HG03520 (cell line): ENCODE results near the gene FAM20C.

Experiments used
- ATAC-seq: cut with Tn5 transposase; IDR thresholded peaks from one replicate; pipeline ENCODE4 v1.9.1; 2021; ENCODE audit warnings: mild to moderate bottlenecking, moderate library complexity; ENCODE audit not compliant: unreplicated experiment

FAM20C gene

DNA sequence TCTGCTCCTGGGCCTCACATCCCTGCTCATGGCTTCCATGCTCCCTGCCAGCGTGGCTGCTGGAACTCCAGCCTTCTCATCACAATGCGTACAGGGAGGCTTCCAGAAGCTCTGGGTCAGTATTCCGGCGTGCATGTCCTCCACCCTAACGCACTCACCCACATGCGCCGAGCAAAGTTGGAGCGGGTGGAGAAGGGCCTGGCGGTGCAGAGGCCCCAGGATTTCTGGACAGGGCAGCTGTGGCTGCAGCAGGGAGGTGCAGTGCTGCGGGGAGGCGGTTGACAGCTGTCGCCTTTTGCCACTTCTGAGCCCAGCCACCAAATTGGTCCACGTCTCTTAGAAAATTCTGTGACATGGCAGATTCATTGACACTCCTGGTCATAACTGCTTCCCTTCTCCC is 33.6 kb upstream of the FAM20C start:
- no peak for ATAC-seq

DNA sequence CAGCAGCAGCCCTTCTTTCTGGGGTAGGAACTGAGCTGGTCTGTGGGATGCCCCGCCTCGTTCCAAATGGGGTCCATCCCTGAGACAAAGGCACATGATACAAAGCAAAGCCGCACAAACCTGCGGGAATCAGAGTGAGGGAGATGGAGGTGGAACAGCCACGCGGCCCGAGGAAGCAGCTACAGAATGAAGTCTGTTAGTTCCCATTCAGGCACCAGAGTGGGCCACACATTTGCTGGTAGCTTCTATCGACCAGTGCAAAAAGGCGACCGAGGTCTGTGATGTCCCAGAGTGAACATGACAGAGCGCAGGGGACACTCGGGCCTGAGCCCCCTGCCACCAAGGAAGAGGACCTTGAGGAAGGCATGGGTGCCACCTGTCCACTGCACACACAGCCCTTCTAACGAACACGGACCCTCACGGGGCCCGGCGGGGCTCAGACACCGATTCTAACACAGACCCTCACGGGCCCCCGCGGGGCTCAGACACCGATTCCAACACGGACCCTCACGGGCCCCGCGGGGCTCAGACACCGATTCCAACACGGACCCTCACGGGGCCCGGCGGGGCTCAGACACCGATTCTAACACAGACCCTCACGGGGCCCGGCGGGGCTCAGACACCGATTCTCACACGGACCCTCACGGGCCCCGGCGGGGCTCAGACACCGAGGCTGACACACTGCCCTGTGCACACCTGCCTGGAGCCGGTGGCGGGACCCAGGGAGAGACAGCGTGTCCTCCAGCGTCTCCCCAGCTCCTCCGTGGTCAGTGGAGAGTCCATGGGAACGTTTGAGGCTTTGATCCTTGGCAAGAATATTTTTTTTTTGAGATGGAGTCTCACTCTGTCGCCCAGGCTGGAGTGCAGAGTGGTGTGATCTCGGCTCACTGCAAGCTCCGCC is 32.8 kb upstream of the FAM20C start:
- ATAC-seq, result no peak

DNA sequence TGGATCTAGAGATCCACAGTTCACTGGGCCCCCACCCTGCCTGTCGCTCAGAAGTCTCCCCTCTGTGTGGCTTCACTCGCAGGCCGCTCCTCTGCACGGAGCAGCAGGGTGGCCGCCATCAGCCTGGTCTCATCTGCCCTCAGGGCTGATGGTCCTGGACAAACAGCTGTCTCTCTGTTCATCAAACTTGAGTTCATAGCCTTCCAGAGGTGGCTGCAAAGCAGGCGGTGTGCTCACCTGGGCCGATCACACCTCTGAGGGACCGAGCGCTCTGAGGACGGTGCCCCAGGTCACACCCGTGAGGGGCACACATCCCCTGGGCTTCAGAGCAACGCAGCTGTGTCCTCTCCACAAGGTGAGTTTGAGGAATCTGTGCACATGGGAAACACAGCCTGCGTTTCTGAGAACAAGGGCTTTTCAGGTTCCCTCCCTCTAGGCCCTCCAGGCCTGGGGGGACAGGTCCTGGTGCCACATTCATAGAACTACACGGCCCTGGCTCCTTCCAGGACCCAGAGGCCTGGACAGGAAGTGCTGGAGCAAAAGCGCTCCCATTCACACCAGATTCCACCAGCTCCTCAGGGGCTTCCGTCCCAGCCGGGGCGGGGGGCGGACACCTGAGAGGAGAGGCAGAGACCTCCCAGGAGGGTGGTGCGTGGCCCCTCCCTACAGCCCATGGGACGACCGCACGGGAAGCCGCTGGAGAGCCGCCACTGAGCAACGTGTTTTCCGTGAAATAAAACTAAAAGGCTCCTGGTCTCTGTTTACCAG is 31.2 kb upstream of the FAM20C start:
- ATAC-seq, result no peak

DNA sequence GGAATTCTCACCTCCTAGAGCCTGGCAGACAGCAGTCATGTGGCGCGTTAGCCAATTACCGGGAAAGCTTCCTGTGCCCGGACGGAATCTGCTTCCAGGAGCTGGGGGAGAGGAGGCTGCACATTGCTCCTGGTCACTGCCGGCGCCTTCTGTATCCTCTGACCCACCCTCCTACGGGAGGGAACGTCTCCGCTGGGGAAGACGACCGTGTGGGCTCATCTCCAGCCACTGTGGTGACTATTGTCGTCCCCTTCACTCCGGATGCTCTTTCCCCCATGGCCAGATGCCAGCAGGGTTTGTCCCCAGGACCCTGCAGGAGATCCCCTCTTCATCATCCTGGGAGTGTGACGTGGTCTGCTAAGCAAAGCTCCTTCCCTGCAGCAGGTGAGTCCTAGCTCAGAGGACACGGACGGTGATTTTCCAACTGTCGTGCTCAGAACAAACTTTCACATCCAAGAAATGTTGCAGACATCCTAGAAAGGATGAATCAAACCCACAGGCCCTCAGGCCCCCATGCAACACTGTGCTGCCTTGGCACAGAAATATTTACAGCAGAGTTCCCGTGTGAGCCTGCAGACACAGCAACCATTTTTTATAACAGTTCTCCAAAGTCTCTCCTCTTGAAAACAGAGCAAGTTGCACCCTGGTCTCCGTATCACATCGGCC is 29.6 kb upstream of the FAM20C start:
- ATAC-seq, result no peak

DNA sequence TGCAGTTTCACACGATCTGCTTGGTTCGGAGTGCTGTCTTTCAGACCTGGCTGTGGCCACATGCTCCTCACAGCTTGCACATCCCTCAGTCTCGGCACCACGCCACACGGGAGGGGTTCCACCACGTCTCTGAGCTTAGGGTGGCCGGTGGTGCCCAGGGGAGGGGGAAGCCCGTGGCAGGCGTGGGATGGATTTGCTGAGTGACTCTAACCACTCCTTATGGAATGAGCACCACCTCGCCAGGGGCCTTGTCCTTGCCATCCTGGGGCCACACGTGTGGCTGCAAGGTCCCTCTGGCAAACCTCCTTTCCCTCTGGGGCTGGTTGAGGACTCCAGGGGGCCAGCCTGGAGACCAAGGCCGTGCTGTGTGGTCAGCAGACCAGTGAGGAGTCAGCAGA is 29.1 kb upstream of the FAM20C start:
- ATAC-seq, result no peak

DNA sequence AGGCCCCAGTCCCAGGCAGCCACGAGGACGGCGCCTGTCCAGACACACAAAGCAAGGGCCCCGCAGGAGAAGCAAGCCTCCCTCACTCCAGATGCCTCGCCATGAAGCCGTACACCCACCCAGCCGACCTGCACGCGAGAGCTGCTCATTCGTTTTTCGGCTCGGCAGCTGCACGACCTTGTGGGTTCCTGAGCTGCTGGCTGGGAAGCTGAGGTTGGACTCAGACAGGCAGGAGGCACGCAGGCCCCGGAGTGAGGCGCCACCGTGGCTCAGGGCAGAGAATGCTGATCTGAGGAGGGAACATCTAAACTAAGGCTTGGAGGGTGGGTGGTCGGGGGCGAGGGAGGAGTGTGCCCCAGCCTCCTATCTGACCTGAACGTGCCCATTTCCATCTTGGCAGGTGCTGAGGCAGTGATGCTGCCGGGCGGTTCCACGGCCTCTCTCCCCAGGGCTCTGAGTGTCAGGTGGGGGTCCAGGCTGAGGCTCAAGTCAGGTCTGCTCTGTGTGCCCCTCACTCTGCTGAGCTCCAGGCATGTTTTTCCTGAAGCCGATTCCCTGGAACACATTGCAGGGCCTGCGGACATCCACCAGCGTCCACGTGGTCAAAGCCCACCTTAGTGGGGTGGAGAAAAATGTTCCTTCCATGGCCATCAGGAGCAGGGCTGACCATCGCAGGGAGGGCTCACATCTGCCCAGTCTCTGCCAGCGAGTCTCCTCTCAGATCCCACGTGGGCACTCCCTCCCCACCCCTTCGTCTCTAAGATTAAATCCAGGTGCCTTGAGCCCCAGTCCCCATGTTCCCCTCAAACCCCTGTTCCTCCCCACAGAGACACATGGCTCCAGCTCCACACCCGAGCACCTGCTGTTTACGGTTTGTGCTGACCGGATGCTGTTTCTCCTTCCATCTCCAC is 28.1 kb upstream of the FAM20C start:
- no peak for ATAC-seq

DNA sequence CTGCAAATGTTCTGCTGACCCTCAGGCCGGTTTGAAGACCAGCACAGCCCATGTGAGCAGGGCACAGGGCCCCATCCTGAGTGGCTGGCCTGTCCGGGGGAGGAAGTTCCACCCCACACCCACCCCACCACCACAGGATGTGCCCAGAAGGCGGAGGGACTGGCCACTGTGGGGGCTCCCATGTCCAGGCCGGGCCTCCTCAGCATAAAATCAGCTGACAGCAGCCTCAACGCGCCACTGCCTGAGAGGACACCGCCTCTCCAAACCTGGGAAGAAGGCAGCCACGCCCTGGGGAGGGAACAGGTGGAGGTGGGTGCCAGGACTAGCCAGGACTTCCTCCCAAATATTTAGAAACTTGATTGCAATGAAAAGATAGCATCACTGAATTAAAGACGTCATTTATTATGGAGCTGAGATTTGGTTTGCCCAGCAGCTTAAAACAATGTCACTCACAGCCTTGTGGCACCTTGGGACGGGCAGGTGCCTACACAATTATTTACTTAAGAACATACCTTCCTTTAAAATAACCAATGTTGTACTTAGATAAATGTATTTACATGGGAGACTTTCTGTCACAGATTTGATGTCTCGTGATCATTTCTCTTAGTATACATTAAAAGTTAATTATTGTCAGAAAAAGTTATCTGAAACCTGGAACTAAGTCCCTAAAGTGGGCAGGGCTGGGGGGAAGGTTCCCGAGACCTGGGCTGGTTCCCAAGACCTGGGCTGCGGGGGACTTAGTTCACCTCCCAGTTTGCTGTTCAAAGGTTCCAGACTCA is 27.3 kb upstream of the FAM20C start:
- no peak for ATAC-seq

DNA sequence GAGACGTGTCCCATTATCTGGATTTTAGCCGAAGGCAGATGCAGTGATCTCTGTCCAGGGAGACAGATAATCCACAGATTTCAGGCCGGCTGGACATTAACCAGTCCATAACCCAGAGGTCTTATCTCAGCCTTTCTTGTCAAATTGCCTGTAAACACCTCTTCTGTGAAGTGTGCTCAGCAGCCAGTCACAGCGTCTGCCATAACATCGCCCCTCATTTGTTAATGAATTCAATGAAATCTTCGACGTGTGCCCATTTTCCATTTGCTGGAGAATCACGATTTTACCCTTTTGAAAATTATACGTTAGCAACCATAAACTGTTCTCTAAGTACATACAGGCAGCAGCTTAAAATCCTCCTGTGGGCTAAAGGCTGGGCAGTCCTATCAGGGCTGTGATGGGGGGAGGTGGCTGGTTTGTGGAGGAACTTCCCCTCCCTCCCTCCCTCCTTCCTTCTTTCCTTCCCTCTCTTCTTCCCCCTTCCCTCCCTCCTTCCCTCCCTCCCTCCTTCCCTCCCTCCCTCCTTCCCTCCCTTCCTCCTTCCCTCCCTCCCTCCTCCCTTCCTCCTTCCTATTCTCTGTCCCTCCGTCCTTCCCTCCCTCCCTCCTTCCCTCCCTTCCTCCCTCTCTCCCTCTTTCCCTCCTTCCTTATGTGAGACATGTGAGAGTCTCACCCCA is 26.6 kb upstream of the FAM20C start:
- no peak for ATAC-seq

DNA sequence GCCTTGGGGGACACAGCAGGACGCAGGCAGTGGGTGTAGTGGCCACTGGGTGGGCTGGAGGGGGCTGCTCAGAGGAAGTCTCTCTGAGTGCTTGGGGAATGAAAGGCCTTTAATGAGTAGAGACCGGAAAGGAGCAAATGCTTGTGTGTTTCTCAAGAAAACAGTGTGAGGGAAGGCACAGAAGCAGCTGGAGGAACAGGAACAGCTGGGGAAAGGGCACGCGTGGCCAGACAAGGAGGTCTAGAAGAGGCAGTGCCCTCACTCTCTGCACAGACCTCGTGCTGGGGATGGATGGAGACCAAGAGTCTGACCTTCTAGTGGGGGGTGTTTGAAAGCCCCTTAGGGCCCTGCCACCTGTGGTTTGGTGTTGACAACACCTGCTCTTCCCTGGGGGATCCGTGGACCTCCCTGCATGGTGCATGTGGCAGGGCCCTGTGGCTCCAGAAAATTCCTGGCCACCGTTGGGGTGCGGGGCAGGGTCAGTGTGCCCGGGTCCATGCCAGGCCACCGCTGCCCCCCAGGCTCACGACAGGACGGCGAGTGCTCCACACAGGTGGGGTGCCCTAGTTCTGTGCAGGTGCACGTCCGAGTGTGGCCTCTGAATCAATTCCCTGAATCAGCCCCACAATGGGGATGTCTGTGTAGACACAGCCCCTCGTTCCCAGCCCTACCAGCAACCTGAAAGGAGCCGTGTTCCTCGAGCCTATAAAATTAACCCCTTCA is 25.9 kb upstream of the FAM20C start:
- no peak for ATAC-seq

DNA sequence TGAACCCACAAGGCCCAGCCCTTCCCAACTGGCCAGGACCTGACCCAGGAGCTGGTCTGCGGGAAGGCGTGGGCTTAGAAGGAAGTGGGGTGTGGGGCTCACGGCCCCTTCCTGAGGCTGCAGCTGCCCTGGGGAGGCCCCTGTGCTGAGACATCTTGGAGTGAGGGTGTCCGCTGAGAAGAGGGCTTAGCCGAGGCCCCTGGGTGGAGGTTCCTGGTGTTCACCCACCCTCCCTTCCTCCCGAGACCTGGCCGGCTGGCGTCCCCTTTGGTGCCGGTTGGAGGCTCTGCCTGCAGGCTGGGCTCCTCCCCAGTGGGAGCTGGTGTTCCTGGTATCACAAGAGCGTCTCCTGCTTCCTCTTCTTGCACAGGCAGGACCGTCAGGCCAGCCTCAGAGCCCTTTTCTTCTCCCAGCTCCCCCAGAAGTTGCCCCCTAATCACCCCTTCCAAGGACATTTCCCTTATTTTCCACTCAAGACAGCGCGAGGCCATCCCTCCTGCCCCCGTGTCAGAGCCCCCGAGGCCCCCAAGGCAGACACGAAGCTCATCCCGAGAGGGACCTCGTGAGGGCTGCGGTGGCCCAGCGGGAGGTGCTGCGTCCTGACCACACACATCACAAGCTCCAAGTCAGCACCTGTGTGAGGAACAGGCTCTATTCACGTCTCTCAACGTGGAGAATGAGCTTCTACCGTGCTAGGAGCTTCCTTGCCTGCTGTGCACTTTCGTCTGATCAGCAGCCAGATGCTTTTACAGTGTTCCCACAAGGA is 25.1 kb upstream of the FAM20C start:
- ATAC-seq, result no peak

DNA sequence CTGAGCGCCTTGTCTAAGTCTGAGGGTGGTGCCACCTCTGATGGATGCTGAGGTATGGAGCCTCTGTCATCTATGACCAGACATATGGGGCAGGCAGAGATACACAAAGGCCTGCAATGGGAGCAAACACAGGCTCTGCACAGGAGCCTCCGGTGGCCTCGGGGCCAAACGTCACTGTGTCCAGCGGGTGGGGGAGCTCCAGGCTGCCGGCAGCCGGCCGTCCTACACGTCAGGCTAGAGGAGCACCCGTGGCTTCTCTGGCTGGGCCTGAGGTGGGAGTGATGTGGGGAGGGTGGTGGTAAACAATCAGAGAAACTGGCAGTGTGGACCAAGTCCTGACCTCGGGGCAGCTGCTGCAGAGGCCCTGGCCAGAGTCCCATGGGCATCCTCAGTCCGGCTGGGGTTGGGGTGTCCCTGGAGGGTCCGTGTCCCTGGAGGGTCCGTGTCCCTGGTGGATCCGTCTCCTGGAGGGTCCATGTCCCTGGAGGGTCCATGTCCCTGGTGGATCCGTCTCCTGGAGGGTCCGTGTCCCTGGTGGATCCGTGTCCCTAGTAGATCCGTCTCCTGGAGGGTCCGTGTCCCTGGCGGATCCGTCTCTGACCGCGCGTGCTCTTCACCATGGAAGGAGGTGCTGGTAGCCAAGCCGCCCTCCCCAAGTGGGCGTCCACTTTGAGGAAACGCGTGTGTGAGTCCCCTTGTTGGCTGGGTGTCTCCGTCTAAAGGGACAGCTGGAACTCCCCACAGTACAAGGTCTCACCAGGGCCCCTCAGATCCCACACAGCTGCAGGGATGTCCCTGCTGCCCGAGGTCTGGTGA is 24.2 kb upstream of the FAM20C start:
- no peak for ATAC-seq

DNA sequence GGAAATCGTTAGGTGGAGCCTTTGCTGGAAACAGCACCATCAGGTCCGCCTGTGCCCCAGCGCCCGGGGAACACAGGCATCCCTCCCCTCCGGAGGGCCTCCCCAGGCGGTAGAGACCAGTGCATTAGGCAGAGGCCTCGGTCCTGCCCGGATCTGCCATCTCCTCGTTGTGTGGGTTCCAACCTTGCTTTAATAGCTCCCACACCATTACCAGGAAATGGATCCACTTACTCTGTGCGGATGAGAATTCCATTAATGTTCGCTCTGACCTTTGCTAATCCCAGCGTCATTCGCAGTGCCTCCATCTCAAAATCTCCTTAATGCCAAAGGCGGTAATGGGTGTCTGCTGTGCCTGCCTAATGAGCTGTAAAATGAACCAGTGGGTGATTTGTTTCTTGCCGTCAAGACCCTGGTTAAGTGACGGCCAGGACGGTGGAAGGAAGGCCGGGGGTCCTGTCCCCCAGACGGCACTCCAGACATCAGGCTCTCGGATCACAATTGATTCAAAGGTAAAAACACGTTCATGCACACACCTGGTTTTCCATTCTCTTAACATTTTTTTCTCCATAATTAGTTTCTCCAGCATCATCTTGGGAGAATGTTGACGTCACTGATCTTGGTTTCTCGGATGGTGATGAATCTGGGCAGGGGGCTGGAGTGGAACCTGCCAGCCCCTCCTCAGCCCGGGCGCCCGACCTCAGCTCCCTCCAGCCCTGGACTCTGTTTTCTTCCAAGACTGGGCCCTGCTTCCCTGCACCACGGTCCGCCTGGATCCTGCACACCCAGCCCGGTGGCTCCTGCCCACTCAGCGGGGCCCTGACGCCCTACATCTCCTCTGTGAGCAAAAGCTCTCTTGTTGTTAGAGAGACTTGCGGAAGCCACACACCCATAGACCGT is 22.8 kb upstream of the FAM20C start:
- no peak for ATAC-seq

DNA sequence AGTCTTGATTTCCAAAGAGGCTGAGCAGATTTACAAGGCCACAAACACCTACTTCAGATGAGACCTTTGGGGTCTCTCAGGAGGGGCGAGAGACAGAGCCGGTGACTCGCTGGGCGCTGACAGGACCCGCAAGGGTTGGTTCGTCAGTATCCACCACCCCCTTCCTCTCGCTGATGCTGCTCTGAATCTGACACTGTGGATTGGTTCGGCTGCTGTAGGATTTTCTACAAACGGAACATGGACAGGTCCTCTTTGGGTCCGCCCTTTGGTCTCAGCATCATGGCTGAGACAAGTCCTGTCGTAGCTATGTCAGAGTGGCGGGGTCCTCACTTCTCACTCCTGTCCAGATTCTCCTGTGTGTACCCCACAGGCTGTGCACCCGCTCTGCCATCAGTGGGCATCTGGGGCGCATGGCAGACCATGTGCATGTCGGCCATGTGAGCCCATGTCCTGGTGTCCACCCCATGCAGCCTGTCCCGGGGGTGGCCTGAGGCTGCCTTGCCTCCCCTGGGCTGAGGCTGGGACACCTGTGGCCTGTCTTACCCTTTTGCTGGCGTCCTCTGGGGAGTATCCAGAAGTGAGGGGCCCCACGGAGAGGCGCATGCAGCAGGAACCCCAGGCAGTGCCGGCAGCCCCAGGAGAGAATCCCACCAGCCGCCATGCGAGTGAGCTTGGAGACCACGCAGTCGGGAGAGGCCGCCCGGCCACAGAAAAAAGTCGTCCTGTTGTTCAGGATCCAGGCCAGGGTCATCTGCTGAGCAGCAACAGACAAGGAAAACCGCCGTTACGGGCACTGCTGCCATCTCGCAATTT is 21.6 kb upstream of the FAM20C start:
- no peak for ATAC-seq

DNA sequence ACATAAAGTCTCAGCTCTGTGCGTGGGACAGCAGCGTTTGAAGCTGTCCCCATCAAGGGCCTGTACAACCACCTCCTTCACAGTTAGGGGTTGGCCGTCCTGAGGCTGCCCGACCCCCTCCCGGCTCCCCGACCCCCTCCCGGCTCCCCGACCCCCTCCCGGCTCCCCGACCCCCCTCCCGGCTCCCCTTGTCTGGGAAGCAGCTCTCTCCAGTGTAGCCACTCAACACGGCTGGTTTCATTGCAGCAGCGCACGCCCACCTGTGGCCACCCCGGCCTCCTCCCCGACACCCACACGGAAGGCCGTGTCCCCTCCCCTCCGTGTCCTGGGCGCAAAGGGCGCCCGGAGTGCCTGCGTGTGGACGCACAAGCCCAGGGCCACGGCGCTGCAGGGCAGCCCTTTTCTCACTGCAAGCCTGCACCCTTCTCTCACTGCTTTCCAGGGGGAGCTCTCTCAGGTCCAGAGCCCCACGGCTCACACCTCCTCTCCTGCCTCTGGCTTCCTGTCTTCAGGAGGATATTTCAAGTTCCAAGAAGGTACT is 20.9 kb upstream of the FAM20C start:
- ATAC-seq, result no peak

DNA sequence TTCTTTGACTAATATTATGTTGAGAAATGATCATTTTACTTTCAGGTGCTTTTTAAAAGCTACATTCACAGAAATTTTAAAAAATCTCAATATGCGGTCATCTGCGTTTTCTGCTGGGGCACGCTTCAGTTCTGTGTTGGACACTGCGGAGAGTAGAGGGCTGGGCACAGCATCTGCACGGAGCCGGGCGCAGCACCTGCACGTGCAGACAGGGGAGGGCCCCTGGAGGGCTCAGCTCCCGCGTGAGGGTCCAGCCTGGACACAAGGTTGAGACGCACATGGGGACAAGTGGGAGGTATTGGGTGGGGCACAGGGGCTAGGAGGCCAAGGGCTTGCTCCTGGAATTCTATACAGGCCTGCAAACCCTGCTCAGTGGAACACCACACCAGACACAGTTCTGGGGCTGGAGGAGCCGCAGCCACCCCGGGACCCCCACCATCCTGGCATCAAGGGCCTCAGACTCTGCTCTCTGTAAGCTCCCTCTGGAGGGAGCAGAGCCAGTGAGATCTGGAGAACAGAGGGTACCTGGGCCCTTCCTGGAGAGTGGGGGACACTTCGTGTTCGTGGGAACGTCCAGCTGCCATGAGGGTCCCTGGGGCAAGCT is 20.4 kb upstream of the FAM20C start:
- no peak for ATAC-seq
